ENCODE measurements around the gene LRIG3. TPM values are rescaled to one million over a fixed set of nuclear protein-coding genes. Genes with fewer than 3 reads are reported as not detected.

Gene LRIG3
- total RNA-seq, 2 donors from 2014 or later, result 25.2 to 31.7 TPM

DNA sequence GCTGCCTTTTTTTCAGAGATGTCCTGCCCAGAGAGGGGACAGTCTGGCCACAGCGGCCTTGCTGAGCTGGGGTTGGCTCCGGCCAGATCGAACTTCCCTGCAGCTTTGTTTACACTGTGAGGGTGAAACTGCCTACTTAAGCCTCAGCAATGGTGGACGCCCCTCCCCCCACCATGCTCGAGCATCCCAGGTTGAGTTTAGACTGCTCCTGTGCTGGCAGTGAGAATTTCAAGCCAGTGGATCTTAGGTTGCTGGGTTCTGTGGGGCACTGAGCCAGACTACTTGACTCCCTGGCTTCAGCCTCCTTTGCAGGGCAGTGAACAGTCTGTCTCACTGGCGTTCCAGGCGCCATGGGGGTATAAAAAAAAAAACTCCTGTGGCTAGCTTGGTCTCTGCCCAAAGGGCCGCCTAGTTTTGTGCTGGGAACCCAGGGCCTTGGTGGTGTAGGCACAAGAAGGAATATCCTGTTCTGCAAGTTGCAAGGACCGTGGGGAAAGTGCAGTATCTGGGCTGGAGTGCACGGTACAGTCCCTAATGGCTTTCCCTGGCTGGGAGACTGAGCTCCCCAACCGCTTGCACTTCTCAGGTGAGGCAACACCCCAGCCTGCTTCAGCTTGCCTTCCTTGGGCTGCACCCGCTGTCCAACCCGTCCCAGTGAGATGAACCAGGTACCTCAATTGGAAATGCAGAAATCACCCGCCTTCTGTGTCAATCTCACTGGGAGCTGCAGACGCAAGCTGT, 79.1 kb downstream of the LRIG3 start:
- Histone ChIP-seq H3K4me3 (no peak overlapping the region), H3K9me3 (no peaks in the 10 kb centered on the region), H3K36me3 (no peaks in the 10 kb centered on the region), H3K27me3 (replicated peaks; ENCODE audit: insufficient read depth) (no peaks in the 10 kb centered on the region), H3K27ac (no peak overlapping the region), H3K4me1 (replicated peaks) (no peaks in the 10 kb centered on the region)
- no peak for TF ChIP-seq POLR2AphosphoS5 (IDR thresholded peaks at IDR 0.05)
- TF ChIP-seq POLR2A (IDR thresholded peaks at IDR 0.05), result no peak
- TF ChIP-seq, protein P1, sequence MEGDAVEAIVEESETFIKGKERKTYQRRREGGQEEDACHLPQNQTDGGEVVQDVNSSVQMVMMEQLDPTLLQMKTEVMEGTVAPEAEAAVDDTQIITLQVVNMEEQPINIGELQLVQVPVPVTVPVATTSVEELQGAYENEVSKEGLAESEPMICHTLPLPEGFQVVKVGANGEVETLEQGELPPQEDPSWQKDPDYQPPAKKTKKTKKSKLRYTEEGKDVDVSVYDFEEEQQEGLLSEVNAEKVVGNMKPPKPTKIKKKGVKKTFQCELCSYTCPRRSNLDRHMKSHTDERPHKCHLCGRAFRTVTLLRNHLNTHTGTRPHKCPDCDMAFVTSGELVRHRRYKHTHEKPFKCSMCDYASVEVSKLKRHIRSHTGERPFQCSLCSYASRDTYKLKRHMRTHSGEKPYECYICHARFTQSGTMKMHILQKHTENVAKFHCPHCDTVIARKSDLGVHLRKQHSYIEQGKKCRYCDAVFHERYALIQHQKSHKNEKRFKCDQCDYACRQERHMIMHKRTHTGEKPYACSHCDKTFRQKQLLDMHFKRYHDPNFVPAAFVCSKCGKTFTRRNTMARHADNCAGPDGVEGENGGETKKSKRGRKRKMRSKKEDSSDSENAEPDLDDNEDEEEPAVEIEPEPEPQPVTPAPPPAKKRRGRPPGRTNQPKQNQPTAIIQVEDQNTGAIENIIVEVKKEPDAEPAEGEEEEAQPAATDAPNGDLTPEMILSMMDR (IDR thresholded peaks at IDR 0.05), result no peak
- DNase-seq (ENCODE audit: low spot score), result no peak
- 64% methylated on average over 15 of the region's 15 CpGs for WGBS
- intact Hi-C loops (cut with DNase I), result no loop called here

DNA sequence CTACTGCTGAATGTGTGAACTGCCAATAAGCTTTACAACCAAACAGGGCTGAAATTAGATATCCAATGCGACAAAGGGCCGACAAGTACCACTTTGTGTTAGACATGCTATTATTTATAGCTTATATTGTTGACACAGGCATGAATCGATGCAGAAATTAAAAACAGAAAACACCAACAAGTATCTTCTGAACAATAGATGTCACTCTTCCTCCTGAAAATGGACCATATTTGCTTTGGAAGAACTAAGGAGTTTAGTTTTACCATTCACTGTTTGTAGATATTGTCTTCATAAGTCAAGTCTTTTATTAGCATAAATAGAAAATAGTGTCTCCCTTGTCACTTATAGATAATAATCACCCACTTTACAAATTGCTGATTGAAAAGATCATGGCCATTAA, 86.5 kb downstream of the LRIG3 start:
- TF ChIP-seq POLR2AphosphoS5 (IDR thresholded peaks at IDR 0.05) (no peak), POLR2A (IDR thresholded peaks at IDR 0.05) (no peak)
- TF ChIP-seq, protein P1 (IDR thresholded peaks at IDR 0.05), result peak in 2 of 4 experiments; percentile 5 to 21
- DNase-seq (ENCODE audit: low spot score), result no peak
- H3K27ac ChIP-seq, result no peak overlapping the region
- no peaks in the 10 kb centered on the region for H3K4me1 ChIP-seq (replicated peaks)
- no peaks in the 10 kb centered on the region for H3K27me3 ChIP-seq (replicated peaks; ENCODE audit: insufficient read depth)
- intact Hi-C loops (cut with DNase I), result no loop called here
- H3K36me3 ChIP-seq, result no peaks in the 10 kb centered on the region
- no peaks in the 10 kb centered on the region for H3K9me3 ChIP-seq
- 30% methylated on average over 3 of the region's 3 CpGs for WGBS
- H3K4me3 ChIP-seq, result no peak overlapping the region

DNA sequence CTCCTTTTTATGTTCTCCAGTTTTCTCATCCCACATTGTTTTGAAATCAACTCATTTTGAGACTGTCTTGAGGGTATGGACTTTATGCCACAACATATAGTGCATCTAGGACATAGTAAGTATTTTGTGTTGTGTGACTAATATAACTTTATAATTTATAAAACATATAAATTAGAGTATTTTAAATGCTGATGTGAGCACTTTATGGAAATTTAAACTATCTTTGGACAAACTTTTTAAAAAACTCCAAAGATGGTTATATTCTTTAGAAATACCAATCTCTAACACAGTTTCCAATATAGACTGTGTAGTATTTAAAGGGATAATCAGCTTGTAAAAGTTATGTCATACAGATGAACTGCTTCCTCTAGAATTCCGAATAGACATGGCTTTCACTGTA, 87.4 kb downstream of the LRIG3 start:
- Histone ChIP-seq H3K27ac (no peak overlapping the region), H3K9me3 (no peaks in the 10 kb centered on the region), H3K27me3 (replicated peaks; ENCODE audit: insufficient read depth) (no peaks in the 10 kb centered on the region), H3K4me3 (no peak overlapping the region), H3K36me3 (no peaks in the 10 kb centered on the region), H3K4me1 (replicated peaks) (no peaks in the 10 kb centered on the region)
- WGBS, result 97% methylated on average over 1 of the region's 1 CpG
- TF ChIP-seq, protein P1 (IDR thresholded peaks at IDR 0.05), result no peak
- no peak for TF ChIP-seq POLR2A (IDR thresholded peaks at IDR 0.05)
- TF ChIP-seq POLR2AphosphoS5 (IDR thresholded peaks at IDR 0.05), result no peak
- no peak for DNase-seq (ENCODE audit: low spot score)
- intact Hi-C loops (cut with DNase I), result no loop called here

All from prostate gland (tissue), 2 donors.